HEK293 (cell line): ENCODE data around the gene SNAPC4.

ENCODE experiments used
- CTCF ChIA-PET: fragments of 350-600 bp; formaldehyde crosslinking; extraction: SDS; loops from one replicate; lab custom pipeline; 2021; ENCODE audit warnings: antibody characterized with exemption; lab: Yijun Ruan, JAX
- POLR2A ChIA-PET: fragments of 300-600 bp; formaldehyde crosslinking; extraction: SDS; loops from one replicate; lab custom pipeline; 2020; ENCODE audit warnings: antibody characterized with exemption, inconsistent platforms; lab: Yijun Ruan, JAX
- H3K27ac ChIP-seq: fragments of 200-500 bp; sonication (Bioruptor generic); 2 replicates; pipeline ENCODE4 v1.5.1; 2014; ENCODE audit warnings: low read depth, low read length, control low read depth, inconsistent platforms; ENCODE audit errors: extremely low read depth
- H3K36me3 ChIP-seq, 2 experiments: fragments of 200-500 bp in 1 of 2; sonication (Bioruptor generic) in 1 of 2; 1 replicate in 1 of 2; 2 replicates in 1 of 2; pipeline ENCODE4 v1.5.1; 2014 to 2017; ENCODE audit warnings: inconsistent platforms in 2 of 2, low read length in 2 of 2; ENCODE audit not compliant: control insufficient read depth in 2 of 2, insufficient read depth in 1 of 2
- H3K4me1 ChIP-seq: fragments of 200-500 bp; sonication (Bioruptor generic); 2 replicates; pipeline ENCODE4 v1.5.1; 2014; ENCODE audit warnings: mild to moderate bottlenecking, low read length, inconsistent platforms; ENCODE audit not compliant: control insufficient read depth, insufficient read depth
- H3K4me3 ChIP-seq: 2 replicates; pipeline ENCODE4 v1.5.1; 2011; ENCODE audit warnings: low read depth, mild to moderate bottlenecking, control low read depth, low read length, moderate library complexity
- H3K9me3 ChIP-seq: fragments of 200-500 bp; sonication (Bioruptor generic); 2 replicates; pipeline ENCODE4 v1.5.1; 2014; ENCODE audit warnings: low read depth, low read length, inconsistent platforms; ENCODE audit not compliant: control insufficient read depth, insufficient read depth
- GLIS1 ChIP-seq: fragments of 450-650 bp; formaldehyde crosslinking; IDR thresholded peaks from 2 replicates; pipeline ENCODE4 v1.5.1; 2016; ENCODE audit warnings: missing biosample characterization, missing genetic modification characterization
- HIC1 ChIP-seq: fragments of 450-650 bp; formaldehyde crosslinking; IDR thresholded peaks from 2 replicates; pipeline ENCODE4 v1.5.1; 2016; ENCODE audit warnings: missing biosample characterization, missing genetic modification characterization
- KLF10 ChIP-seq: fragments of 450-650 bp; IDR thresholded peaks from 2 replicates; pipeline ENCODE4 v1.5.1; 2018; ENCODE audit warnings: missing biosample characterization, mild to moderate bottlenecking, missing genetic modification characterization
- ZIC2 ChIP-seq: fragments of 450-650 bp; formaldehyde crosslinking; IDR thresholded peaks from 2 replicates; pipeline ENCODE4 v1.5.1; 2016; ENCODE audit warnings: missing biosample characterization, missing genetic modification characterization
- ZNF121 ChIP-seq: fragments of 450-650 bp; formaldehyde crosslinking; IDR thresholded peaks from 2 replicates; pipeline ENCODE4 v1.5.1; 2016; ENCODE audit warnings: missing biosample characterization, missing genetic modification characterization
- ZNF132 ChIP-seq: fragments of 450-650 bp; formaldehyde crosslinking; IDR thresholded peaks from 2 replicates; pipeline ENCODE4 v1.5.1; 2017; ENCODE audit warnings: missing biosample characterization, missing genetic modification characterization, borderline replicate concordance
- ZNF155 ChIP-seq: fragments of 450-650 bp; formaldehyde crosslinking; IDR thresholded peaks from 2 replicates; pipeline ENCODE4 v1.5.1; 2016; ENCODE audit warnings: missing biosample characterization, missing genetic modification characterization
- ZNF211 ChIP-seq: fragments of 450-650 bp; formaldehyde crosslinking; IDR thresholded peaks from 2 replicates; pipeline ENCODE4 v1.5.1; 2016; ENCODE audit warnings: low read depth, missing biosample characterization, missing genetic modification characterization
- ZNF600 ChIP-seq: fragments of 450-650 bp; formaldehyde crosslinking; IDR thresholded peaks from 2 replicates; pipeline ENCODE4 v1.5.1; 2016; ENCODE audit warnings: missing biosample characterization, missing genetic modification characterization
- ZSCAN18 ChIP-seq: fragments of 450-650 bp; formaldehyde crosslinking; IDR thresholded peaks from 2 replicates; pipeline ENCODE4 v1.5.1; 2016; ENCODE audit warnings: missing biosample characterization, missing genetic modification characterization
- ZSCAN30 ChIP-seq: fragments of 450-650 bp; IDR thresholded peaks from 2 replicates; pipeline ENCODE4 v1.5.1; 2018; ENCODE audit warnings: missing biosample characterization, mild to moderate bottlenecking, missing genetic modification characterization, moderate library complexity
- TF ChIP-seq, protein P1 (sequence below): fragments of 450-650 bp; formaldehyde crosslinking; IDR thresholded peaks from 2 replicates; pipeline ENCODE4 v1.5.1; 2016; ENCODE audit warnings: missing biosample characterization, missing genetic modification characterization

SNAPC4 gene

GRCh38 chr9:136404801-136405136, 4.8 kb upstream of the SNAPC4 start:
- ChIA-PET CTCF (no interaction called here), POLR2A (no interaction called here)
- H3K9me3 ChIP-seq, result no peaks in the 10 kb centered on the region
- no peak overlapping the region for H3K27ac ChIP-seq
- no peak overlapping the region for H3K4me3 ChIP-seq
- H3K4me1 ChIP-seq, result no peaks in the 10 kb centered on the region
- TF ChIP-seq ZNF155 (tag by site-specific recombination) (no peak), ZNF132 (tag by site-specific recombination) (no peak), ZSCAN18 (tag by site-specific recombination) (no peak), ZNF121 (no peak), KLF10 (tag by site-specific recombination) (no peak), ZNF211 (tag by site-specific recombination) (no peak), HIC1 (tag by site-specific recombination) (no peak)
- TF ChIP-seq, protein P1, sequence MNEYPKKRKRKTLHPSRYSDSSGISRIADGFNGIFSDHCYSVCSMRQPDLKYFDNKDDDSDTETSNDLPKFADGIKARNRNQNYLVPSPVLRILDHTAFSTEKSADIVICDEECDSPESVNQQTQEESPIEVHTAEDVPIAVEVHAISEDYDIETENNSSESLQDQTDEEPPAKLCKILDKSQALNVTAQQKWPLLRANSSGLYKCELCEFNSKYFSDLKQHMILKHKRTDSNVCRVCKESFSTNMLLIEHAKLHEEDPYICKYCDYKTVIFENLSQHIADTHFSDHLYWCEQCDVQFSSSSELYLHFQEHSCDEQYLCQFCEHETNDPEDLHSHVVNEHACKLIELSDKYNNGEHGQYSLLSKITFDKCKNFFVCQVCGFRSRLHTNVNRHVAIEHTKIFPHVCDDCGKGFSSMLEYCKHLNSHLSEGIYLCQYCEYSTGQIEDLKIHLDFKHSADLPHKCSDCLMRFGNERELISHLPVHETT (tag by site-specific recombination), result no peak
- H3K36me3 ChIP-seq, result peaks cover 10 to 68% of the 10 kb centered on the region in 2 experiments; a peak in 2 of 3 replicates

DNA sequence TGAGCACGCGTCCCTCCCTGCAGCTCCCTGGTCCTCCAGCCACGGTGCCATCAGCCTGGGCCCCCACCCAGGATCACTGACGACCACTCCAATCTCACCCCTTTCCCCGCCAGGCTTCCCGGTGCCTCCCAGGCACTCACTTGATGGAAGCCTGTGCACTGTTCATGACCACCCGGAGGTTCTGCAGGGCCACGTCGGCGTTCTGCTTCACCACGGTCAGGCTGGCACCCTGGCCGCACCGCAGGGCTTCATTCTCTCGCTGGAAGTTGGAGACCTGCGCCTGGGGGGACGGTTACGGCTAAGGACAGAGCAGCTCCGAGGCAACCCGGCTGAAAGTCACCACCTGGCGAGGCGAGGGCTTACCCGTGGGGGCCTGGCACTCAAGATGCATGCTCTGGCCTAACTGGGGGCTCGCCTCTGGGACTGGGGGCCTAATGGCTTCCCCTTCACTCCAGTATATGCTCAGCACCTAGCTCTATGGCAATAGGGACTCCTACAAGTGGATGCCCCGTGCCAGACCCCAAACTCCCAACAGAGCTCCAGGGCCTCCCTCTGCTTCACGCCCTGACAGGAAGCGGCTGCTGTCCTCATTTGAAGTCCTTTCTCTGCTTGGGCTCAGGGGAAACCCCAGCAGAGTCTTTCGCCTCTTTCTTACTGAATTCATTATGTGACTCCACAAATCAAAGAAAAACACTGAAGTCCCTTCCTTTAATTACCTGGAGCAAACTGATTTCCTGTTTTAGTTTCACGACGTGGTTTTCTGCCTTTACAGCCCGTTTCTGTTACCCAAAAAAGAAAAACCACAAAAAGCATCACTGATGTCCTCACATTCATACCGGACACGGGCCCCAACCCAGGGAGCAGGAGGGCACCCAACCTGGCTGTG, 4.2 kb upstream of the SNAPC4 start:
- Histone ChIP-seq H3K4me3 (no peak overlapping the region), H3K27ac (no peak overlapping the region), H3K4me1 (no peaks in the 10 kb centered on the region), H3K9me3 (no peaks in the 10 kb centered on the region), H3K36me3 (peaks cover 10 to 68% of the 10 kb centered on the region in 2 experiments; a peak in 2 of 3 replicates)
- ChIA-PET POLR2A (no interaction called here), CTCF (interaction anchor here (0.6 kb wide), 2 partner anchors 41 to 92 kb away, joined by 3 read pairs; partner anchors contain the start of gene DNLZ)
- TF ChIP-seq ZNF600 (tag by site-specific recombination), result peak; percentile 58
- no peak for TF ChIP-seq GLIS1 (tag by site-specific recombination)

DNA sequence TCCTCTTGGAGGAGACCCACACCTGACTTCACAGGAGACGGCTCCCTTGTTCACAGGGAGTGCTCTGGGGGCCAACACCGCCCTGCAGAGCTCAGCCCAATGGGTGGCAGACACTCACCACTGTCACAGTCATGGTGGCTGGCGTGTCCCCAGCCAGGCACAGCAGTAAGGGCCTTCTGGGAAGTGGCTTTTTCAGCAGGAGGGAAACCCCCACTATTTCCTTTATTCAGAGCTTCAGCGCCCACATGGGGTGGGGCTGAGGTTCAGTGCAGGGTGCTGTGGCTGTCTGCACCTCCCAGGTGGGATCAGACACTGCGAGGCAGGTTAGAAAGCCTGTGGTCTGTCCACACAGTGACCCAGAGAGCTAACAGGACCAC, 3.6 kb upstream of the SNAPC4 start:
- ChIA-PET CTCF (interaction anchor here (0.6 kb wide), 1 partner anchor 40 kb away, joined by 3 read pairs; the partner anchor contains the start of gene DNLZ), POLR2A (no interaction called here)
- Histone ChIP-seq H3K4me3 (no peak overlapping the region), H3K27ac (no peak overlapping the region), H3K9me3 (no peaks in the 10 kb centered on the region), H3K4me1 (no peaks in the 10 kb centered on the region), H3K36me3 (peaks cover 10 to 69% of the 10 kb centered on the region in 2 experiments; a peak in 2 of 3 replicates)
- TF ChIP-seq ZIC2 (tag by site-specific recombination) (peak; percentile 96), GLIS1 (tag by site-specific recombination) (0 out of 2 replicates have a peak, but pooled peaks have one; percentile 38), ZSCAN30 (tag by site-specific recombination) (no peak)
